ENCODE measurements around the gene TMTC4. TPM values are rescaled to one million over a fixed set of nuclear protein-coding genes. Genes with fewer than 3 reads are reported as not detected.

TMTC4 gene
- 32.1 and 33.9 TPM in 2 replicates for total RNA-seq

GRCh38 chr13:100674572-100674871 is at the start of gene TMTC4:
Gene TMTC4, minus strand, starts transcription at chr13:100674795. Its CDS starts 4,433 bp downstream, at chr13:100670362.

GRCh38 chr13:100588331-100589177 is 86.0 kb downstream of the TMTC4 start, which contains the start of gene GGACT:
Gene GGACT, minus strand, starts transcription at chr13:100588789. Its CDS starts 56,198 bp downstream, at chr13:100532591.

Other genes with a start within 250 kb of the TMTC4 start
- gene GGACT, start 86.0 kb downstream of the TMTC4 start, total RNA-seq: 4.4 TPM in 2 replicates